HG03045 (cell line): ENCODE data around the gene CCSAP.

Source experiments
- ATAC-seq: cut with Tn5 transposase; IDR thresholded peaks from one replicate; pipeline ENCODE4 v1.9.1; 2021; ENCODE audit warnings: mild to moderate bottlenecking, moderate library complexity; ENCODE audit not compliant: unreplicated experiment

Gene CCSAP

DNA sequence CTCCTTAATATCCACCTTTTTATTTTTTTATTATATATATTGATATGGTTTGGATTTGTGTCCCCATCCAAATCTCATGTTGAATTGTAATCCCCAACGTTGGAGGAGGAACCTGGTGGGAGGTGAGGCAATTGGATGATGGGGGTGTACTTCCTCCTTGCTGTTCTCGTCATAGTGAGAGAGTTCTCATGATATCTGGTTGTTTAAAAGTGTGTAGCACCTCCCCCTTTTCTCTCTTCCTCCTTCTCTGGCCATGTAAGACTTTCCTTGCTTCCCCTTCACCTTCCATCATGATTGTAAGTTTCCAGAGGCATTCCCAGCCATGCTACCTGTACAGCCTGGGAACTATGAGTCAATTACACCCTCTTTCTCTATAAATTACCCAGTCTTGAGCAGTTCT, 22.7 kb upstream of the CCSAP start:
- ATAC-seq = no peak

GRCh38 chr1:229364207-229365065, 21.6 kb upstream of the CCSAP start:
- no peak for ATAC-seq

GRCh38 chr1:229363723-229364122, 20.9 kb upstream of the CCSAP start:
- ATAC-seq = no peak

GRCh38 chr1:229360420-229360819, 17.6 kb upstream of the CCSAP start:
- no peak for ATAC-seq

DNA sequence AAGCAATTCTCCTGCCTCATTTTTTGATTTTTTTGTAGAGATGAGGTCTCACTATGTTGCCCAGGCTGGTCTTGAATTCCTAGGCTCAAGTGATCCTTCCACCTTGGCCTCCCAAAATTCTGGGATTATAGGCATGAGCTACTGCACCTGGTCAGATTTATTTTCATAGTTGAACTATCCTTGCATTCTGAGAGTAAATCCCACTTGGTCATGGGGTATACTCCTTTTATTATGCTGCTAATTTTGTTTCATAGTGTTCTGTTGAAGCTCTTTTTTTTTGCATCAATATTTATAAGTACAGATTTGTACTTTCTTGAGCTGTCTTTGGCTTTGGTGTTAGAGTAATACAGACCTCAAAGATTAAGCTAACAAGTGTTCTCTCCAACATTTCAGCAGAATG, 12.8 kb upstream of the CCSAP start:
- no peak for ATAC-seq

GRCh38 chr1:229354226-229354625, 11.4 kb upstream of the CCSAP start:
- ATAC-seq = no peak

DNA sequence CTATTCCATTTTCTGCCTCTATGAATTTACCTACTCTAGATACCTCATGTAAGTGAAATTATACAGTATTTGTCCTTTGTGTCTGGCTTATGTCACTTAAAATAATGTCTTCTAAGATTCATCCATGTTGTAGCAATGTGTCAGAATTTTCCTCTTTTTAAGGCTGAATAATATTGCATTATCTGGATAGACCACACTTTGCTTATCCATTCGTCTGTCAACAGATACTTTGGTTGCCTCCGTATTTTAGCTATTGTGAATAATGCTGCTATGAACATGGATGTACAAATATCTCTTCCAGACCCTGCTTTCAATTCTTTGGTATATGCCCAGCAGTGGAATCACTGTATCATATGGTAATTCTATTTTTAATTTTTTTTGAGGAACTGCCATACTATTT, 10.1 kb upstream of the CCSAP start:
- no peak for ATAC-seq

GRCh38 chr1:229349463-229350385, 6.9 kb upstream of the CCSAP start:
- ATAC-seq = no peak

- ATAC-seq = no peak
Measured at GRCh38 chr1:229347528-229347927, 4.7 kb upstream of the CCSAP start.

- no peak for ATAC-seq
Measured at GRCh38 chr1:229344937-229345684, 2.3 kb upstream of the CCSAP start.

GRCh38 chr1:229344139-229344538, 1.3 kb upstream of the CCSAP start:
- no peak for ATAC-seq

GRCh38 chr1:229341774-229342655, 832 bp downstream of the CCSAP start:
- ATAC-seq = peak; percentile 78

- ATAC-seq = no peak
Measured at GRCh38 chr1:229340496-229340895, 2.4 kb downstream of the CCSAP start.

DNA sequence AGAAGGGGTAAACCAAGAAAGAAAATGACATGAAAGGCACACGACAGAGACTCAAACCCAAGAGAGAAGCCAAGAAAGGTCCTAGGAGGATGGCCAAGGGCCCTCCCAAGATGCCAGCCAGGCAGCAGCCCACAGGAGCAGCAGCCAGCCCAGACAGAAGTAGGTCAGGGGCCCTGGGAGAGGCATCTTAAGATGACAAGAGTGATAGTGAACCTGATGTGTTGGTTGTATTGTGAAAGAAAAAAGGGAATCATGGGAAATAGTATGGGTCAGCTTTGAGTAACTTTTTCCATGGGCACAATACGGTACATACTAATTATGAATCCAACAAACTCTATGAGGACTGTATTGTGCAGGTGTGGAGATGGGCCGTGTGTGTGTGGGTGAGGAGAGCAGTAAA, 3.3 kb downstream of the CCSAP start:
- ATAC-seq = no peak

DNA sequence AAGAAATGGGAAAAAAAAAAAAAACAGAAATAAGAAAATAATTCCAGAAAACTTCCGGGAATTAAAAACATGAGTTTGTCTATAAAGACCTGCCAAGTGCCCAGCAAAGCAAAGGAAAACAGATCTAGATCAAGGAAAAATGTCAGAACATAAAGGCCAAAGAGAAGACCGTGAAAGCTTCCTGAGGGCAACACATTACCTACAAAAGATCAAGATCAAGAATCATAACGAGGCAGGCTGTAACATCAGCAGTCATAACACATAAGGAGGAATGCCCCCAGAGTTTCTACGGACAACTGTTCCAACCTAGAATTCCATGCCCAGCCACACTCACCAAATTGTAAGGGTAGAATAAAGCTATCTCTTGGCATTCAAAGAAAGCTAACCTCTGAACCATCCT, 3.8 kb downstream of the CCSAP start:
- ATAC-seq = no peak

DNA sequence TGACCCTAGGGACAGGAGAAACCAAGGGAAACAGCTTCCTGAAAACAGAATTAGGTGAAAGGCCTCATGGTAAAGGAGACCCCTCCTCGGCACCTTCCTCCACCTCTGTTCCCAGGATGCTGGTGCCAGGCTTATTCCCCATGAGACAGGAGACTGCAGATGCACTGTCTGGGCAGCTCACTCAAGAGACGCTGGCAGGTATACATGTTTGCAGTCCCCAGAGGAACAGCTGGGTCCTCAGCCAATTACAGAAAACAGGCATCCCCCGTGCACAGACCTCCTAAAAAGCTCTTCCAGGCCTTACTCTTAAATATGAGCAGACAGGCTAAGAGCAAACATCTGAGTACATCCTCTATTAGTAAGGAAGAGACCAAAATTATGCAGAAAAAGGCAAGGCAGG, 6.5 kb downstream of the CCSAP start:
- no peak for ATAC-seq

- no peak for ATAC-seq
Measured at GRCh38 chr1:229334716-229335115, 8.1 kb downstream of the CCSAP start.

GRCh38 chr1:229334269-229334668, 8.6 kb downstream of the CCSAP start:
- ATAC-seq = no peak

GRCh38 chr1:229328598-229329362, 14.1 kb downstream of the CCSAP start:
- no peak for ATAC-seq
